GM18858 (cell line): ENCODE data around the gene TOB1.

Experiments
- ATAC-seq: cut with Tn5 transposase; IDR thresholded peaks from one replicate; pipeline ENCODE4 v1.9.1; 2021; ENCODE audit not compliant: unreplicated experiment

TOB1 gene

GRCh38 chr17:50866261-50866949, at the start of gene TOB1:
TOB1 (minus strand) TSS chr17:50866354; CDS start chr17:50864017, 2,337 bp downstream.
- peak; percentile 50 for ATAC-seq

GRCh38 chr17:50914505-50915063, 48.4 kb upstream of the TOB1 start:
- no peak for ATAC-seq

GRCh38 chr17:50913120-50913519, 47.0 kb upstream of the TOB1 start:
- no peak for ATAC-seq

- ATAC-seq = no peak
Observed at GRCh38 chr17:50911890-50912289, 45.7 kb upstream of the TOB1 start.

GRCh38 chr17:50911450-50911849, 45.3 kb upstream of the TOB1 start:
- no peak for ATAC-seq

GRCh38 chr17:50909765-50910605, 43.8 kb upstream of the TOB1 start:
- no peak for ATAC-seq

- no peak for ATAC-seq
Observed at GRCh38 chr17:50908860-50909764, 43.0 kb upstream of the TOB1 start.

- no peak for ATAC-seq
Observed at GRCh38 chr17:50908140-50908859, 42.1 kb upstream of the TOB1 start.

- no peak for ATAC-seq
Observed at GRCh38 chr17:50906443-50906842, 40.3 kb upstream of the TOB1 start.

- ATAC-seq = no peak
Observed at GRCh38 chr17:50905460-50905803, 39.3 kb upstream of the TOB1 start.

GRCh38 chr17:50904518-50905459, 38.6 kb upstream of the TOB1 start:
- no peak for ATAC-seq

GRCh38 chr17:50903604-50904517, 37.7 kb upstream of the TOB1 start:
- no peak for ATAC-seq

- no peak for ATAC-seq
Observed at GRCh38 chr17:50902372-50903353, 36.5 kb upstream of the TOB1 start.

GRCh38 chr17:50900383-50900892, 34.3 kb upstream of the TOB1 start:
- ATAC-seq = no peak

- ATAC-seq = no peak
Observed at GRCh38 chr17:50899559-50900319, 33.6 kb upstream of the TOB1 start.

- ATAC-seq = no peak
Observed at GRCh38 chr17:50899005-50899460, 32.9 kb upstream of the TOB1 start.
